GM18858 (cell line): Measurements from ENCODE around the gene TCEAL6.
"Not testable (repeated sequence)": the region's sequence is repeated elsewhere in the genome, so short reads cannot be mapped to it uniquely, and the experiment has no call there.

Source experiments
- ATAC-seq: cut with Tn5 transposase; IDR thresholded peaks from one replicate; pipeline ENCODE4 v1.9.1; 2021; ENCODE audit not compliant: unreplicated experiment

Gene TCEAL6

GRCh38 chrX:102142274-102142673 is at the start of gene TCEAL6:
Gene TCEAL6, minus strand, starts transcription at chrX:102142481.
- not testable (repeated sequence) for ATAC-seq

- no peak for ATAC-seq
Measured at GRCh38 chrX:102185967-102186720, 43.9 kb upstream of the TCEAL6 start.

GRCh38 chrX:102155806-102156179 is 13.5 kb upstream of the TCEAL6 start, which contains the start of gene BEX5:
Gene BEX5, minus strand, starts transcription at chrX:102155977. Its CDS starts 1,712 bp downstream, at chrX:102154265.
- ATAC-seq, result peak; percentile 99

- ATAC-seq, result no peak
Measured at GRCh38 chrX:102154900-102155805, 12.9 kb upstream of the TCEAL6 start.

GRCh38 chrX:102154218-102154860 is 12.1 kb upstream of the TCEAL6 start:
- no peak for ATAC-seq

GRCh38 chrX:102141631-102142030 is 650 bp downstream of the TCEAL6 start:
- not testable (repeated sequence) for ATAC-seq

- not testable (repeated sequence) for ATAC-seq
Measured at GRCh38 chrX:102140876-102141275, 1.4 kb downstream of the TCEAL6 start.

GRCh38 chrX:102138064-102138463 is 4.2 kb downstream of the TCEAL6 start:
- no peak for ATAC-seq

- ATAC-seq, result no peak
Measured at GRCh38 chrX:102129473-102129872, 12.8 kb downstream of the TCEAL6 start.

GRCh38 chrX:102126863-102127262 is 15.4 kb downstream of the TCEAL6 start:
- ATAC-seq, result no peak

GRCh38 chrX:102126080-102126818 is 16.0 kb downstream of the TCEAL6 start:
- not testable (repeated sequence) for ATAC-seq

GRCh38 chrX:102125436-102125835 is 16.8 kb downstream of the TCEAL6 start, which contains the start of gene TCEAL2:
Gene TCEAL2, plus strand, starts transcription at chrX:102125679. Its CDS starts 1,152 bp downstream, at chrX:102126831.
- ATAC-seq, result not testable (repeated sequence)

GRCh38 chrX:102125014-102125413 is 17.3 kb downstream of the TCEAL6 start:
- ATAC-seq, result not testable (repeated sequence)

GRCh38 chrX:102115748-102116147 is 26.5 kb downstream of the TCEAL6 start:
- ATAC-seq, result no peak

GRCh38 chrX:102113367-102113766 is 28.9 kb downstream of the TCEAL6 start:
- ATAC-seq, result no peak
